ENCODE measurements around the gene TBX6.

DNA sequence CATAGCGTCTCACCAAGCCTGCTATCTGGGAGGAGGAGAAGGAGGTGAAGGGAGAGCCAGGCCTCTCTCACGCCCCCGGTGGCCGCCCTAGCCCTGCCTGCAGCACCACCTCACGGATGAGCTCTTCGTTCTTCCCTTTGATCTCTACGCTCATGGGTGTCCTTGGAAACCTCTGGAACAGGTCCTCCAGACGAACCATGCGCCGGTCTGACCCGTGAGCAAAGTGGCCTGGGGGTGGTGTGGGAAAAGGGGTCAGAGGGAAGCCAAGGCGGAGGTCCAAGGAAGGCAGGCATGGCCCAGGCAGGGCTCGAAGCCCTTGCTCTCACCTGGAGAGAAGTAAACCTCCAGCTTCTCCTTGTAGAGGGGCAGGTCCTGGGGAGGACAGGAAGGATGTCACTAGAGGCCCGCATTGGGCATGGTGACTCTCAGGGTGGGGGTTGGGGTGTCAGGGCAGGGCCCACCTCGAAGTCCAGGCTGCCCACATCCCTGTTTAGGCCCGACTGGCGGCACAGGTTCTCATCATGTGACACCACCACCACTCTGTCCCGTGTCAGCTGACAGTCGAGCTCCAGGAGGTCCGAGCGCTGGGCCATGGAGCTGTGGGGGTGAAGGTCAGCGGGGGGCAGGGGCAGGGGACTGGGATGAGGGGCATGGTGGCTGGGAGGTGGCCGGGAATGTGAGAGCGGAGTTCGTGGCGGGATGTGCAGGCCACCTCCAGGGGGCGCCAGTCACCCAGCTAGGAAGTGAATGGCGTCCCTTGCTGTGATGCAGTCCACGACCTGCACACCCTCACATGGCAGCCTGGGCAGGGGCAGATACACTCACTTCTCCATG is 20.7 kb upstream of the TBX6 start:
- TF ChIP-seq, protein P1, sequence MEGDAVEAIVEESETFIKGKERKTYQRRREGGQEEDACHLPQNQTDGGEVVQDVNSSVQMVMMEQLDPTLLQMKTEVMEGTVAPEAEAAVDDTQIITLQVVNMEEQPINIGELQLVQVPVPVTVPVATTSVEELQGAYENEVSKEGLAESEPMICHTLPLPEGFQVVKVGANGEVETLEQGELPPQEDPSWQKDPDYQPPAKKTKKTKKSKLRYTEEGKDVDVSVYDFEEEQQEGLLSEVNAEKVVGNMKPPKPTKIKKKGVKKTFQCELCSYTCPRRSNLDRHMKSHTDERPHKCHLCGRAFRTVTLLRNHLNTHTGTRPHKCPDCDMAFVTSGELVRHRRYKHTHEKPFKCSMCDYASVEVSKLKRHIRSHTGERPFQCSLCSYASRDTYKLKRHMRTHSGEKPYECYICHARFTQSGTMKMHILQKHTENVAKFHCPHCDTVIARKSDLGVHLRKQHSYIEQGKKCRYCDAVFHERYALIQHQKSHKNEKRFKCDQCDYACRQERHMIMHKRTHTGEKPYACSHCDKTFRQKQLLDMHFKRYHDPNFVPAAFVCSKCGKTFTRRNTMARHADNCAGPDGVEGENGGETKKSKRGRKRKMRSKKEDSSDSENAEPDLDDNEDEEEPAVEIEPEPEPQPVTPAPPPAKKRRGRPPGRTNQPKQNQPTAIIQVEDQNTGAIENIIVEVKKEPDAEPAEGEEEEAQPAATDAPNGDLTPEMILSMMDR (IDR thresholded peaks at IDR 0.05 in 4 of 5, conservative IDR thresholded peaks at IDR 0.05 in 1 of 5) = peak in 4 of 5 experiments; percentile 53 to 62 (median 58)
- TF ChIP-seq POLR2A (IDR thresholded peaks at IDR 0.05) = no peak
